Endothelial cell (in vitro differentiated cells): Measurements from ENCODE around the gene FUZ. TPM values are rescaled to one million over a fixed set of nuclear protein-coding genes. Genes with fewer than 3 reads are reported as not detected.

Experiments
- DNase-seq: peaks from one replicate; pipeline ENCODE4 v3.0.0; 2021; ENCODE audit warnings: low spot score
- H3K27ac Mint-ChIP-seq: one replicate; pipeline ENCODE4 v1.8.0; 2021; ENCODE audit warnings: mixed read lengths, inconsistent platforms; ENCODE audit not compliant: unreplicated experiment
- H3K27me3 Mint-ChIP-seq: one replicate; pipeline ENCODE4 v1.8.0; 2021; ENCODE audit warnings: mild to moderate bottlenecking, moderate library complexity, mixed read lengths, inconsistent platforms; ENCODE audit not compliant: unreplicated experiment
- H3K36me3 Mint-ChIP-seq: one replicate; pipeline ENCODE4 v1.8.0; 2021; ENCODE audit warnings: mild to moderate bottlenecking, low read depth, mixed read lengths, inconsistent platforms; ENCODE audit not compliant: unreplicated experiment
- H3K4me1 Mint-ChIP-seq: one replicate; pipeline ENCODE4 v1.8.0; 2021; ENCODE audit warnings: mild to moderate bottlenecking, mixed read lengths, inconsistent platforms; ENCODE audit not compliant: unreplicated experiment
- H3K4me3 Mint-ChIP-seq: one replicate; pipeline ENCODE4 v1.8.0; 2021; ENCODE audit warnings: mild to moderate bottlenecking, mixed read lengths, inconsistent platforms; ENCODE audit not compliant: unreplicated experiment
- H3K9me3 Mint-ChIP-seq: one replicate; pipeline ENCODE4 v1.8.0; 2021; ENCODE audit warnings: mixed read lengths, inconsistent platforms; ENCODE audit not compliant: unreplicated experiment
- total RNA-seq: library from RNA; stranded (reverse); fragmentation: NEBNext Ultra II Directional; extraction: Animal tissue kit (Norgen Biotek cat#: 25700); gene quantifications from one replicate; pipeline ENCODE4 v1.2.1, GENCODE V29; 2021; ENCODE audit not compliant: unreplicated experiment
- TF ChIP-seq, protein P1 (sequence below): fragments of 200-600 bp; sonication (generic); IDR thresholded peaks from one replicate; pipeline ENCODE4 v1.5.0; 2021; ENCODE audit warnings: antibody characterized with exemption; ENCODE audit not compliant: unreplicated experiment

Gene FUZ
- total RNA-seq, 1 donor from 2014 or later = 15.6 TPM

DNA sequence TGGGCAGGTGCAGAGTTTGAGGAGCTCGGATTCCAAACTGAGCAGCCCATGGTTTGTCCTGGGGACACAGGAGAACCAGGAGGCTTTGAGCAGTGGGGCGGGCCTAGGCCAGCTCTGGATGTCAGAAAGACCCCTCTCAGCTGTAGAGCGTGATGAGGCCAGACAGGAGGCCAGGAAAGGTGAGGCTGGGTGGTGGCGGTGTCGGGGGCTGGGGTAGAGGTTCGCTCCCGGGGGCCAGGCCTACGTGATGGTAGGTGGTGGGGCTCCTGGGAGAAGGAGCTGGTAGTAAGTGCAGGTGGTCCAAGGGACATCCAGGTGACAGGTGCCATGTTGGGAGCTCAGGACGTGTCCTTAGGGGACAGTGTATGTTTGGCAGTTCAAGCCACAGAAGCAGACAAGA lies 24.3 kb upstream of the FUZ start:
- TF ChIP-seq, protein P1, sequence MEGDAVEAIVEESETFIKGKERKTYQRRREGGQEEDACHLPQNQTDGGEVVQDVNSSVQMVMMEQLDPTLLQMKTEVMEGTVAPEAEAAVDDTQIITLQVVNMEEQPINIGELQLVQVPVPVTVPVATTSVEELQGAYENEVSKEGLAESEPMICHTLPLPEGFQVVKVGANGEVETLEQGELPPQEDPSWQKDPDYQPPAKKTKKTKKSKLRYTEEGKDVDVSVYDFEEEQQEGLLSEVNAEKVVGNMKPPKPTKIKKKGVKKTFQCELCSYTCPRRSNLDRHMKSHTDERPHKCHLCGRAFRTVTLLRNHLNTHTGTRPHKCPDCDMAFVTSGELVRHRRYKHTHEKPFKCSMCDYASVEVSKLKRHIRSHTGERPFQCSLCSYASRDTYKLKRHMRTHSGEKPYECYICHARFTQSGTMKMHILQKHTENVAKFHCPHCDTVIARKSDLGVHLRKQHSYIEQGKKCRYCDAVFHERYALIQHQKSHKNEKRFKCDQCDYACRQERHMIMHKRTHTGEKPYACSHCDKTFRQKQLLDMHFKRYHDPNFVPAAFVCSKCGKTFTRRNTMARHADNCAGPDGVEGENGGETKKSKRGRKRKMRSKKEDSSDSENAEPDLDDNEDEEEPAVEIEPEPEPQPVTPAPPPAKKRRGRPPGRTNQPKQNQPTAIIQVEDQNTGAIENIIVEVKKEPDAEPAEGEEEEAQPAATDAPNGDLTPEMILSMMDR = no peak
- Mint-ChIP-seq H3K4me1 (peaks cover 6% of the 10 kb centered on the region), H3K9me3 (no peaks in the 10 kb centered on the region), H3K36me3 (peaks cover 60% of the 10 kb centered on the region), H3K4me3 (peak overlapping the region; percentile 81), H3K27me3 (peaks cover 19% of the 10 kb centered on the region), H3K27ac (peak overlapping the region; percentile 64)
- DNase-seq = no peak

DNA sequence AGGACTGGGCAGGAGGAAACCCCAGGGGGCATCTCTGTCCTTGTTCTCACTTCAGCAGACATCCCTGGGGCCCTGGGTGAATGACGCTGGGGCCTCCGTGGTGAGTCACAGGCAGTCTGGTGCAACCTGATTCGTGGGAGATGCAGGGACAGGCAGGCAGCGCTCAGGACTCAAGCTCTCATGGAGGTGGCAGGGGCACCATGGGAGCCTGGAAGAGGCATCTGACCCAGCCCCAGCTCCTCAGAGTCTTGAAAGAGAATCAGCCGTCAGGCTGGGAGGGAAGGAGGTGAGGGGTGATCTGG lies 23.9 kb upstream of the FUZ start:
- Mint-ChIP-seq H3K9me3 (no peaks in the 10 kb centered on the region), H3K4me3 (peak overlapping the region; percentile 81), H3K27ac (peak overlapping the region; percentile 64), H3K36me3 (peaks cover 62% of the 10 kb centered on the region), H3K4me1 (peaks cover 10% of the 10 kb centered on the region), H3K27me3 (peaks cover 21% of the 10 kb centered on the region)
- DNase-seq = no peak
- TF ChIP-seq, protein P1 = no peak

DNA sequence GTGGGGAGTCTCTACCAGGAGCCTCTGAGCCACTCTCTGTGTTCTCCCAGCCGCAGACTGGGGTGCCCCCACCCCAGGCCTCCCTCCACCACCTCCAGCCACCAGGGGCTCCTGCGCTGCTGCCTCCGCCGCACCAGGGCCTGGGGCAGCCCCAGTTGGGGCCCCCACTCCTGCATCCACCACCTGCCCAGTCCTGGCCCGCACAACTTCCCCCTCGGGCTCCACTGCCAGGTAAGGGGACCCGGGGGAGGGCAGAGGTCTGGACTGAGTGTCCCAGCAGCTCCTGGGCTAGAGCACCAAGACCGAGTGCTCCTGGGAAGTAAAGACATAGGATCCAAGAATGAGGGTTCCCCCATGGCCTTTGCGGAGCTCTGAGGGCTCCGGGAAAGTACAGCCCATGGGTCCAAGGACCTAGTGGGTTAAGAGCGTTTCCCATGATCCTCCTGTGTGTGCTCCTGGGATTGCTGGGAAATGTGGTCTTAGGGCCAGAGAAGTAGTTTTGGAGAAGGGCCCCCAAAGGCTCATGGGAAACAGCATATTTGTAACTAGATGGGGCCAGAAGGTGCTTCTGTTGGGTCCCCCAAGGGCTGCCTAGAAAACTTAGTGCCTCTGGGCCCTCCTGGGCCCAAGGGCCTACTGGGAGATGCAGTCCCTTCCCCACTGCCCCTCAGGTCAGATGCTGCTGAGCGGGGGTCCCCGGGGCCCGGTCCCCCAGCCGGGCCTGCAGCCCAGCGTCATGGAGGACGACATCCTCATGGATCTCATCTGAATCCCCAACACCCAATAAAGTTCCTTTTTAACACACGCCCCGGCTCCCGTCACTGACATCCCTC lies 23.3 kb upstream of the FUZ start:
- TF ChIP-seq, protein P1 = no peak
- no peaks in the 10 kb centered on the region for H3K9me3 Mint-ChIP-seq
- DNase-seq = no peak
- H3K4me1 Mint-ChIP-seq = peaks cover 13% of the 10 kb centered on the region
- H3K36me3 Mint-ChIP-seq = peaks cover 66% of the 10 kb centered on the region
- H3K4me3 Mint-ChIP-seq = no peak overlapping the region
- H3K27ac Mint-ChIP-seq = no peak overlapping the region
- H3K27me3 Mint-ChIP-seq = peaks cover 21% of the 10 kb centered on the region

DNA sequence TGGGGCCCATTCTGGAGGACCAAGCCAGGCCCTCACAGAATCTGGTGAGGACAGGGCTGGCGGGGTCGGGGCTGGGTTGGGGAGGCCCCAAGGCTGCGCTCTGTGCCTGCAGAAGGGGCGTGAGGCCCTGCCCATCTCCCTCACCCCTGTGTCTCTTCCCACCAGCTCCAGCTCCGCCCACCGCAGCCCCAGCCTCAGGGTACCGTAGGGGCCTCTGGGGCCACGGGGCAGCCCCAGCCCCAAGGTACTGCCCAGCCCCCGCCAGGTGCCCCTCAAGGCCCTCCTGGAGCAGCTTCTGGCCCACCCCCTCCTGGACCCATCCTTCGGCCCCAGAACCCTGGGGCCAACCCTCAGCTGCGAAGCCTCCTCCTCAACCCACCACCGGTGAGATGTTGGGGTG lies 22.5 kb upstream of the FUZ start:
- TF ChIP-seq, protein P1 = no peak
- H3K4me1 Mint-ChIP-seq = peaks cover 14% of the 10 kb centered on the region
- H3K4me3 Mint-ChIP-seq = no peak overlapping the region
- no peaks in the 10 kb centered on the region for H3K9me3 Mint-ChIP-seq
- peaks cover 21% of the 10 kb centered on the region for H3K27me3 Mint-ChIP-seq
- peaks cover 65% of the 10 kb centered on the region for H3K36me3 Mint-ChIP-seq
- H3K27ac Mint-ChIP-seq = no peak overlapping the region
- DNase-seq = no peak

DNA sequence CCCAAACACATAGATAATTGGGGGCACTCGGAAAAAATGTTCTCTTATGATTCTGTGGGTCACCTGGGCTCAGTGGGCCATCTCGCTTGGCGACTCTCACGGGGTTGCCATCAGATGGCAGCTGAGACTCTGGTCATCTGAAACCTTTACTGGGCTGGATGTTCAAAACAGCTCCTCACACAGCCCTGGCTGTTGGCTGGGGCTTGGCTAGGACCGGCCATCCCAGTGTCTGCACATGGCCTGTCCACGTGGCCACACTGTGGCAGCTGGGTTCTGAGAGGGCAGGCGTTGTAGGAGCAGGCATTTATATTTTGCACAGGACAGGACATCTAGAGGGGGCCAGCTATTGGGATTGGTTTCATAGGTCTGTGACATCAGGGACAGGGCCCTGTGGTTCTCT lies 20.5 kb upstream of the FUZ start:
- peaks cover 22% of the 10 kb centered on the region for H3K27me3 Mint-ChIP-seq
- H3K36me3 Mint-ChIP-seq = peaks cover 51% of the 10 kb centered on the region
- no peak overlapping the region for H3K4me3 Mint-ChIP-seq
- no peaks in the 10 kb centered on the region for H3K9me3 Mint-ChIP-seq
- TF ChIP-seq, protein P1 = no peak
- peaks cover 14% of the 10 kb centered on the region for H3K4me1 Mint-ChIP-seq
- no peak overlapping the region for H3K27ac Mint-ChIP-seq
- no peak for DNase-seq
